Mesenchymal stem cell (in vitro differentiated cells and primary cell): Measurements from ENCODE around the gene ITGB4.

Experiments used
- DNase-seq: peaks from one replicate; pipeline ENCODE4 v3.0.0-alpha.2; 2013
- H2AFZ ChIP-seq: one replicate; pipeline ENCODE4 v1.6.1; 2013; ENCODE audit warnings: low read depth, mild to moderate bottlenecking, control low read depth, inconsistent platforms, low read length, moderate library complexity
- H2AK5ac ChIP-seq: 2 replicates; pipeline ENCODE4 v1.6.1; 2013; ENCODE audit warnings: low read length, moderate library complexity, mild to moderate bottlenecking, inconsistent platforms; ENCODE audit not compliant: severe bottlenecking
- H2BK120ac ChIP-seq: one replicate; pipeline ENCODE4 v1.6.1; 2013; ENCODE audit warnings: low read depth, mild to moderate bottlenecking, inconsistent platforms, low read length, moderate library complexity
- H2BK12ac ChIP-seq, 2 experiments: one replicate each; pipeline ENCODE4 v1.6.1; 2013; ENCODE audit warnings: inconsistent platforms in 2 of 2, low read length in 2 of 2, mild to moderate bottlenecking in 2 of 2, moderate library complexity in 2 of 2, control low read depth in 1 of 2
- H2BK15ac ChIP-seq: one replicate; pipeline ENCODE4 v1.6.1; 2013; ENCODE audit warnings: mild to moderate bottlenecking, low read depth, inconsistent platforms; ENCODE audit not compliant: poor library complexity, severe bottlenecking
- H2BK5ac ChIP-seq: 2 replicates; pipeline ENCODE4 v1.6.1; 2013; ENCODE audit warnings: low read depth, mild to moderate bottlenecking, low read length, control low read depth, inconsistent platforms; ENCODE audit not compliant: poor library complexity, severe bottlenecking
- H3K14ac ChIP-seq, 2 experiments: one replicate each; pipeline ENCODE4 v1.6.1; 2013; ENCODE audit warnings: inconsistent platforms in 2 of 2, low read length in 2 of 2, control low read depth in 1 of 2, mild to moderate bottlenecking in 1 of 2, moderate library complexity in 1 of 2
- H3K18ac ChIP-seq, 2 experiments: one replicate each; pipeline ENCODE4 v1.6.1; 2013; ENCODE audit warnings: inconsistent platforms in 2 of 2, low read length in 2 of 2, control low read depth in 1 of 2, low read depth in 1 of 2, mild to moderate bottlenecking in 1 of 2
- H3K23ac ChIP-seq, 2 experiments: one replicate each; pipeline ENCODE4 v1.6.1; 2013; ENCODE audit warnings: inconsistent platforms in 2 of 2, low read length in 2 of 2, mild to moderate bottlenecking in 2 of 2, moderate library complexity in 2 of 2, control low read depth in 1 of 2
- H3K27ac ChIP-seq: 2 replicates; pipeline ENCODE4 v1.5.1; 2013; ENCODE audit warnings: mild to moderate bottlenecking, moderate library complexity, low read length, control low read depth, inconsistent platforms; ENCODE audit not compliant: poor library complexity, severe bottlenecking
- H3K27me3 ChIP-seq, 2 experiments: 2 replicates each; pipeline versions ENCODE4 v1.6.1 to v1.7.0; 2013; ENCODE audit warnings: low read length in 2 of 2, mild to moderate bottlenecking in 2 of 2, moderate library complexity in 2 of 2, control low read depth in 1 of 2, inconsistent platforms in 1 of 2; ENCODE audit not compliant: control insufficient read depth in 1 of 2, insufficient read depth in 1 of 2
- H3K36me3 ChIP-seq, 2 experiments: 2 replicates each; pipeline versions ENCODE4 v1.6.1 to v1.7.0; 2013; ENCODE audit warnings: low read length in 2 of 2, control low read depth in 1 of 2, inconsistent platforms in 1 of 2, low read depth in 1 of 2, mild to moderate bottlenecking in 1 of 2; ENCODE audit not compliant: insufficient read depth in 2 of 2, control insufficient read depth in 1 of 2
- H3K4ac ChIP-seq, 2 experiments: one replicate each; pipeline ENCODE4 v1.6.1; 2013; ENCODE audit warnings: inconsistent platforms in 2 of 2, low read length in 2 of 2, mild to moderate bottlenecking in 2 of 2, moderate library complexity in 2 of 2, control low read depth in 1 of 2, low read depth in 1 of 2
- H3K4me1 ChIP-seq: 2 replicates; pipeline ENCODE4 v1.6.1; 2013; ENCODE audit warnings: low read depth, low read length, control low read depth; ENCODE audit not compliant: control insufficient read depth, insufficient read depth
- H3K4me2 ChIP-seq: 2 replicates; pipeline ENCODE4 v1.6.1; 2013; ENCODE audit warnings: low read length, mild to moderate bottlenecking, inconsistent platforms; ENCODE audit not compliant: poor library complexity, severe bottlenecking
- H3K4me3 ChIP-seq, 2 experiments: 2 replicates each; pipeline versions ENCODE4 v1.5.1 to v1.7.0; 2013; ENCODE audit warnings: low read length in 2 of 2, mild to moderate bottlenecking in 2 of 2, control low read depth in 1 of 2, low read depth in 1 of 2; ENCODE audit not compliant: insufficient read depth in 1 of 2
- H3K79me1 ChIP-seq: replicated peaks from 2 replicates; pipeline ENCODE4 v1.6.1; 2013; ENCODE audit warnings: mild to moderate bottlenecking, control low read depth, low read length, inconsistent platforms; ENCODE audit not compliant: poor library complexity, severe bottlenecking
- H3K9ac ChIP-seq: 2 replicates; pipeline ENCODE4 v1.7.0; 2013; ENCODE audit warnings: mild to moderate bottlenecking, low read length, moderate library complexity
- H3K9me3 ChIP-seq: 2 replicates; pipeline ENCODE4 v1.7.0; 2013; ENCODE audit warnings: mild to moderate bottlenecking, low read length; ENCODE audit not compliant: control insufficient read depth
- H4K8ac ChIP-seq: one replicate; pipeline ENCODE4 v1.6.1; 2013; ENCODE audit warnings: inconsistent platforms, mild to moderate bottlenecking, low read length, moderate library complexity
- H4K91ac ChIP-seq: one replicate; pipeline ENCODE4 v1.6.1; 2013; ENCODE audit warnings: mild to moderate bottlenecking, low read length, inconsistent platforms
- WGBS: methylation state at CpG from one replicate; pipeline ENCODE4 v1.1.7; 2013; ENCODE audit warnings: mixed read lengths; 5-methylcytosine and 5-hydroxymethylcytosine counted together

ITGB4 gene

GRCh38 chr17:75722542-75723095 is 1.4 kb downstream of the ITGB4 start:
- no peak overlapping the region for H3K4ac ChIP-seq
- H2AFZ ChIP-seq = no peak overlapping the region
- WGBS = 94% methylated on average over 9 of the region's 9 CpGs
- no peak overlapping the region for H2BK12ac ChIP-seq
- H3K79me1 ChIP-seq = peaks cover 12% of the 10 kb centered on the region
- H3K18ac ChIP-seq = no peak overlapping the region
- H3K9me3 ChIP-seq = no peaks in the 10 kb centered on the region
- peak overlapping the region; percentile 38 for H3K27ac ChIP-seq
- H3K4me2 ChIP-seq = peak overlapping the region; percentile 86
- H2AK5ac ChIP-seq = peak overlapping the region; percentile 16
- peaks cover 0 to 43% of the 10 kb centered on the region in 2 experiments for H3K36me3 ChIP-seq
- H3K14ac ChIP-seq = no peak overlapping the region
- no peak overlapping the region for H2BK15ac ChIP-seq
- no peak overlapping the region for H3K23ac ChIP-seq
- H3K4me3 ChIP-seq = peak overlapping the region in 1 of 2 experiments; percentile 68
- H2BK120ac ChIP-seq = no peak overlapping the region
- peaks cover 41% of the 10 kb centered on the region for H3K4me1 ChIP-seq
- H3K9ac ChIP-seq = no peak overlapping the region
- no peak overlapping the region for H2BK5ac ChIP-seq
- H3K27me3 ChIP-seq = peaks cover 0 to 72% of the 10 kb centered on the region in 2 experiments
- no peak overlapping the region for H4K91ac ChIP-seq
- no peak overlapping the region for H4K8ac ChIP-seq
- DNase-seq = no peak

DNA sequence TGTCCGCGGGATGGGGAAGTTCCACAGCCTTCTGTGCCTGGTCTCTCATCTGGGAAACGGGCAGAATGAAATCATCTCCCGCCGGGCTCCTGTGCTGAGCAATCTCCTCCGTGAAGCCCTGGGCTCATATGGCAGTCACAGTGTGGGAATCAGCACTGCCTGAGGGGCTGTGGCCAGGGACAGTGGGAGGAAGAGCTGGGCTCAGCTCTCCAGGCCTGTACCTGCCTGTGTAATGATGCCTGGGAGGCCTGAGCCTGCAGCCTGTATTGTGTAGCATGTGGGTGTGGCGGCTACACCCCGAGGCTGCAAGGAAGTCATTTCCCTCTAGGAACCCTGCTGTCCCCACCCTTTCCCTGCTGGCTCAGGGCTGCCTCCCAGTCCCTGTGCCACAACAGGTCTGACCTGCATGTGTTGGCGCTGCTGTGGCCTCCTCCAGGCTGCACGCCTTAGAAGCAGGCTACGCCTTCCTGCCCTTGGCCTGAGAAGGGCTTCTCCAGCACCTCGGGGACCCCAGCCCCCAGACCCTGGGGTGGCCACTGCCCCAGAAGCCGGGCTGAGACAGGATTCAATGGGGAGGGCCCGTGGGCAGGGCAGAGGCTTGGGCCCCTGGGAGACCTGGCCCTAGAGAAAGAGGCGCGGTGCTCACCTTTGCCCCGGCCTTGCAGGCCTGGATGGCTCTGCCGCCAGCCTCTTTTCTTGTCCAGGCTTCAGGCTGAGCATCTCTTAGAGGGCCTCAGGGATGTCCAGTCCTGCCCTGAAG is 2.1 kb downstream of the ITGB4 start:
- H2AFZ ChIP-seq = no peak overlapping the region
- H2BK120ac ChIP-seq = no peak overlapping the region
- H3K27me3 ChIP-seq = peaks cover 0 to 74% of the 10 kb centered on the region in 2 experiments
- peaks cover 0 to 51% of the 10 kb centered on the region in 2 experiments for H3K36me3 ChIP-seq
- peak overlapping the region; percentile 1 for H3K27ac ChIP-seq
- H3K4me2 ChIP-seq = peak overlapping the region; percentile 29
- H3K9me3 ChIP-seq = no peaks in the 10 kb centered on the region
- H3K23ac ChIP-seq = no peak overlapping the region
- no peak for DNase-seq
- H3K18ac ChIP-seq = no peak overlapping the region
- no peak overlapping the region for H2BK15ac ChIP-seq
- peak overlapping the region in 1 of 2 experiments; percentile 8 for H3K4me3 ChIP-seq
- H3K4me1 ChIP-seq = peaks cover 41% of the 10 kb centered on the region
- no peak overlapping the region for H2BK12ac ChIP-seq
- peak overlapping the region; percentile 8 for H2AK5ac ChIP-seq
- no peak overlapping the region for H4K91ac ChIP-seq
- no peak overlapping the region for H3K14ac ChIP-seq
- H3K79me1 ChIP-seq = peaks cover 13% of the 10 kb centered on the region
- no peak overlapping the region for H3K4ac ChIP-seq
- no peak overlapping the region for H4K8ac ChIP-seq
- H3K9ac ChIP-seq = no peak overlapping the region
- 82% methylated on average over 17 of the region's 18 CpGs for WGBS
- H2BK5ac ChIP-seq = no peak overlapping the region

- Histone ChIP-seq H2BK5ac (no peak overlapping the region), H3K18ac (no peak overlapping the region), H3K9me3 (no peaks in the 10 kb centered on the region), H3K27ac (no peak overlapping the region), H3K79me1 (peaks cover 13% of the 10 kb centered on the region), H3K27me3 (peaks cover 0 to 65% of the 10 kb centered on the region in 2 experiments), H3K14ac (no peak overlapping the region), H3K36me3 (peaks cover 0 to 55% of the 10 kb centered on the region in 2 experiments), H4K91ac (no peak overlapping the region), H3K4me1 (peaks cover 41% of the 10 kb centered on the region), H3K4me2 (no peak overlapping the region), H4K8ac (no peak overlapping the region), H2BK120ac (no peak overlapping the region), H2AK5ac (no peak overlapping the region), H2BK15ac (no peak overlapping the region), H3K9ac (no peak overlapping the region), H2BK12ac (no peak overlapping the region), H3K4ac (no peak overlapping the region), H2AFZ (no peak overlapping the region), H3K23ac (no peak overlapping the region), H3K4me3 (no peak overlapping the region)
- DNase-seq = no peak
- WGBS = 83% methylated on average over 23 of the region's 23 CpGs
These were observed 3.1 kb downstream of the ITGB4 start for GRCh38 chr17:75724016-75725003.
